K562 (cell line): ENCODE measurements around the gene PRND. TPM values are rescaled to one million over a fixed set of nuclear protein-coding genes. Genes with fewer than 3 reads are reported as not detected.

Experiments
- ATAC-seq: fragments of 200-7000 bp; cut with Tn5 transposase; 3 replicates; pipeline ENCODE4 v1.9.1; 2020; ENCODE audit warnings: moderate library complexity
- BruUV-seq: library from RNA; stranded (reverse); fragments of 400-500 nt; replicated peaks from 2 replicates; lab custom pipeline; 2021; lab: Mats Ljungman, UMichigan
- CTCF ChIA-PET: fragments of 300-600 bp; formaldehyde crosslinking; extraction: SDS; loops from one replicate; lab custom pipeline; 2021; ENCODE audit warnings: low intra/inter-chr PET ratio; lab: Yijun Ruan, JAX
- POLR2A ChIA-PET: fragments of 300-600, 350-650 bp; sonication (Branson Sonifier 250); formaldehyde crosslinking; extraction: SDS; loops from one replicate; lab custom pipeline; 2021; ENCODE audit warnings: antibody characterized with exemption, inconsistent platforms; lab: Yijun Ruan, JAX
- DNase-seq, 4 experiments: peaks; one replicate each; pipeline versions ENCODE4 v3.0.0 to v3.0.0-alpha.2; 2011 to 2018; ENCODE audit warnings: low spot score in 3 of 4, mixed read lengths in 3 of 4; ENCODE audit errors: extremely low read depth in 1 of 4
- FAIRE-seq: peaks from 2 replicates; lab custom pipeline; 2011; peaks lifted over from hg19 to GRCh38; lab: Jason Lieb, UNC
- H2AFZ ChIP-seq: 2 replicates; pipeline ENCODE4 v1.6.0; 2011; ENCODE audit warnings: low read depth, low read length, control low read depth, inconsistent platforms
- H3K27ac ChIP-seq: fragments of 200-600 bp; 3 replicates; pipeline ENCODE4 v1.8.0; 2011; ENCODE audit warnings: low read depth, mild to moderate bottlenecking, control low read depth, inconsistent platforms, low read length, moderate library complexity, mixed read lengths; ENCODE audit errors: extremely low read depth
- H3K27me3 ChIP-seq, 2 experiments: fragments of 300-600 bp in 1 of 2; 2 replicates in 1 of 2; 3 replicates in 1 of 2; pipeline versions ENCODE4 v1.6.0 to v1.8.0; 2011; ENCODE audit warnings: inconsistent platforms in 2 of 2, low read length in 2 of 2, mild to moderate bottlenecking in 1 of 2, mixed read lengths in 1 of 2, moderate library complexity in 1 of 2; ENCODE audit not compliant: control insufficient read depth in 2 of 2, insufficient read depth in 2 of 2
- H3K36me3 ChIP-seq: fragments of 300-600 bp; 3 replicates; pipeline ENCODE4 v1.8.0; 2011; ENCODE audit warnings: mild to moderate bottlenecking, low read length, inconsistent platforms; ENCODE audit not compliant: control insufficient read depth, insufficient read depth
- H3K4me1 ChIP-seq, 2 experiments: fragments of 200-600 bp in 1 of 2; replicated peaks in 1 of 2; 2 replicates in 1 of 2; 3 replicates in 1 of 2; pipeline versions ENCODE4 v1.5.1 to v1.8.0; 2011; ENCODE audit warnings: inconsistent platforms in 2 of 2, low read length in 2 of 2, mild to moderate bottlenecking in 1 of 2, mixed read lengths in 1 of 2, moderate library complexity in 1 of 2; ENCODE audit not compliant: control insufficient read depth in 2 of 2, insufficient read depth in 2 of 2
- H3K4me2 ChIP-seq: 2 replicates; pipeline ENCODE4 v1.6.1; 2011; ENCODE audit warnings: low read length, control low read depth, inconsistent platforms, mixed read lengths; ENCODE audit not compliant: insufficient read depth
- H3K4me3 ChIP-seq: fragments of 200-600 bp; sonication (generic), shearing (Covaris generic); 2 replicates; pipeline ENCODE4 v1.5.1; 2016; ENCODE audit warnings: control low read depth, inconsistent platforms
- H3K79me2 ChIP-seq: fragments of 200-600 bp; 3 replicates; pipeline ENCODE4 v1.8.0; 2011; ENCODE audit warnings: low read length, inconsistent platforms; ENCODE audit not compliant: control insufficient read depth, insufficient read depth
- H3K9ac ChIP-seq, 2 experiments: 2 replicates each; pipeline versions ENCODE4 v1.6.0 to v1.6.1; 2011; ENCODE audit warnings: low read depth in 2 of 2, low read length in 2 of 2, control low read depth in 1 of 2, inconsistent platforms in 1 of 2, mild to moderate bottlenecking in 1 of 2, mixed read lengths in 1 of 2; ENCODE audit not compliant: insufficient read depth in 1 of 2
- H3K9me1 ChIP-seq: one replicate; pipeline ENCODE4 v1.6.0; 2011; ENCODE audit warnings: inconsistent platforms, mild to moderate bottlenecking, low read length, moderate library complexity; ENCODE audit not compliant: control insufficient read depth, insufficient read depth
- H3K9me3 ChIP-seq: replicated peaks from 2 replicates; pipeline ENCODE4 v1.5.1; 2011; ENCODE audit warnings: low read depth, low read length, inconsistent platforms; ENCODE audit not compliant: control insufficient read depth, insufficient read depth
- H4K20me1 ChIP-seq: replicated peaks from 2 replicates; pipeline ENCODE4 v1.6.1; 2011; ENCODE audit warnings: low read length, inconsistent platforms, mixed read lengths; ENCODE audit not compliant: control insufficient read depth, insufficient read depth
- CREBBP ChIP-seq: IDR thresholded peaks from one replicate; pipeline ENCODE4 v1.6.1; 2012; ENCODE audit warnings: low read depth, mild to moderate bottlenecking, control low read depth, inconsistent platforms, low read length
- GTF2B ChIP-seq: IDR thresholded peaks from 2 replicates; pipeline ENCODE4 v1.6.1; 2011; ENCODE audit not compliant: insufficient read length; ENCODE audit errors: extremely low read depth
- IRF1 ChIP-seq: sonication (generic); formaldehyde crosslinking; IDR thresholded peaks from 2 replicates; pipeline ENCODE4 v1.8.0; 2022; ENCODE audit warnings: missing genetic modification reagents, mild to moderate bottlenecking, borderline replicate concordance
- KHSRP ChIP-seq: fragments of 450-650 bp; IDR thresholded peaks from 2 replicates; pipeline ENCODE4 v1.6.1; 2017
- KLF16 ChIP-seq: IDR thresholded peaks from 2 replicates; pipeline ENCODE4 v1.6.1; 2016; ENCODE audit warnings: antibody characterized with exemption
- PHTF2 ChIP-seq: fragments of 250-450 bp; sonication (Bioruptor Pico); IDR thresholded peaks from 2 replicates; pipeline ENCODE4 v1.5.0; 2021; ENCODE audit warnings: mild to moderate bottlenecking
- RNF2 ChIP-seq: sonication (generic); IDR thresholded peaks from 2 replicates; pipeline ENCODE4 v1.6.1; 2016
- SOX6 ChIP-seq: fragments of 450-650 bp; IDR thresholded peaks from 2 replicates; pipeline ENCODE4 v1.6.1; 2014; ENCODE audit warnings: mild to moderate bottlenecking
- ZBTB17 ChIP-seq: fragments of 450-650 bp; formaldehyde crosslinking; IDR thresholded peaks from 2 replicates; pipeline ENCODE4 v1.4.0; 2020; ENCODE audit warnings: mild to moderate bottlenecking
- ZNF316 ChIP-seq: fragments of 450-650 bp; IDR thresholded peaks from 2 replicates; pipeline ENCODE4 v1.6.1; 2016
- ZZZ3 ChIP-seq: fragments of 450-650 bp; IDR thresholded peaks from 2 replicates; pipeline ENCODE4 v1.6.1; 2016; ENCODE audit warnings: antibody characterized with exemption, mild to moderate bottlenecking, moderate library complexity
- WGBS: fragments of 100-300 bp; shearing (Covaris generic); methylation state at CpG from one replicate; pipeline ENCODE4 v1.1.6; 2016; ENCODE audit warnings: low coverage, mixed read lengths; ENCODE audit not compliant: insufficient coverage; ENCODE audit errors: missing lambda C conversion rate; 5-methylcytosine and 5-hydroxymethylcytosine counted together
- in situ Hi-C: fragments of 300-500 bp; cut with MboI; formaldehyde crosslinking; loops from 4 replicates; pipeline ENCODE4 v1.15.0; 2018; ENCODE audit warnings: inconsistent platforms, mixed read lengths
- intact Hi-C: fragments of 100-400 bp; cut with micrococcal nuclease; formaldehyde crosslinking; loops from 2 replicates; pipeline ENCODE4 v1.14.2; 2022
- polyA plus RNA-seq, 8 experiments: library from polyadenylated mRNA; depleted of rRNA in 4 of 8; stranded (reverse) in 5 of 8; unstranded in 3 of 8; fragments of >200 nt; fragmentation: Nextera tagmentation in 2 of 8; fragmentation: Illumina TruSeq in 1 of 8; extraction: Ambion mirVana in 2 of 8; extraction: Trizol in 1 of 8; gene quantifications; 2 replicates each; pipeline versions ENCODE4 v1.2.1 to v1.2.3, GENCODE V29; 2011 to 2014; ENCODE audit warnings: inconsistent platforms in 1 of 8, missing spikeins in 1 of 8
- total RNA-seq, 7 experiments: library from RNA; depleted of rRNA in 6 of 7; stranded (reverse); fragments of >200 nt in 6 of 7; fragmentation: Illumina TruSeq in 2 of 7; extraction: Trizol in 2 of 7; gene quantifications; 2 replicates each; pipeline versions ENCODE4 v1.2.1 to v1.2.3, GENCODE V29; 2011 to 2021; ENCODE audit warnings: low replicate concordance in 1 of 7

The PRND gene
- total and polyA plus RNA-seq, 9 of the 15 experiments (the other 6 are each of a cell fraction or from before 2014, with no cell fraction given): not detected

DNA sequence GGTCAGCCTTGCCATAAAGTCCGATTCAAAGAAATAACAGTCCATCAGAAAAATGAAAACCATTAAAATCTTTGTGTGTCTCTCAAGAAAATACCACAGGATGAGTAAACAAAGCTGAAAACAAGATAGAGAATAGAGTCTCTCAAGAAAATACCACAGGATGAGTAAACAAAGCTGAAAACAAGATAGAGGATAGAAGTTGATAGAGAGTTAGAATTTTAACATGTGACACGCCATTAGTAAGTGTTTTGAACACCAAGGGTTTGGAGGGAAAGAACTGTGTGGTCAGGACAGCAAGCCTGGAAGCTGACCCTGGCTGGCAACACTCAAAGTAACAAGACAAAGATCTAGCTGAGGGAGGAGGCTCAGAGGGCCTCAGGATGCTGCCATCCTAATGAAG lies 43.9 kb upstream of the PRND start (continued):
- TF ChIP-seq ZZZ3: no peak

GRCh38 chr20:4681401-4681800 lies 40.3 kb upstream of the PRND start:
- Histone ChIP-seq H2AFZ (no peak overlapping the region), H3K27ac (no peak overlapping the region), H3K79me2 (peaks cover under 1% of the 10 kb centered on the region; the same call in 1 of the 3 replicates), H3K9me3 (no peaks in the 10 kb centered on the region), H4K20me1 (no peaks in the 10 kb centered on the region), H3K36me3 (no peaks in the 10 kb centered on the region), H3K27me3 (no peaks in the 10 kb centered on the region), H3K4me1 (peaks cover 3 to 10% of the 10 kb centered on the region in 2 experiments; a peak in 4 of 5 replicates), H3K9me1 (no peaks in the 10 kb centered on the region), H3K4me3 (no peak overlapping the region), H3K4me2 (no peak overlapping the region), H3K9ac (no peak overlapping the region)
- FAIRE-seq (no peak), DNase-seq (no peak), ATAC-seq (no peak)
- CTCF ChIA-PET: no interaction called here
- WGBS: 32% methylated on average over 6 of the region's 6 CpGs
- in situ Hi-C loops: no loop called here
- BruUV-seq: no TSS peak
- POLR2A ChIA-PET: interaction anchor here (0.6 to 1.1 kb wide), 2 partner anchors 10 to 13 kb away, joined by 3 to 4 read pairs; no protein-coding TSS in a partner anchor
- TF ChIP-seq PHTF2 (CRISPR knock-in tag) (no peak), GTF2B (no peak), CREBBP (no peak), IRF1 (CRISPR knock-in tag) (no peak), KHSRP (no peak), ZBTB17 (CRISPR knock-in tag) (no peak), RNF2 (no peak), KLF16 (no peak), ZNF316 (no peak), SOX6 (no peak)
- intact Hi-C loops: no loop called here
